Stomach (tissue), 4 donors: ENCODE data around the gene BRF1.

Experiments used
- EP300 ChIP-seq: sonication (generic); formaldehyde crosslinking; IDR thresholded peaks from one replicate; pipeline ENCODE4 v1.6.1; 2017; ENCODE audit warnings: antibody characterized with exemption
- POLR2A ChIP-seq, 4 donors: fragments of 450-650 bp; IDR thresholded peaks; one replicate each; pipeline ENCODE4 v1.6.1; 2016; ENCODE audit warnings: antibody characterized with exemption in 4 of 4, control low read depth in 2 of 4, mild to moderate bottlenecking in 1 of 4, moderate library complexity in 1 of 4
- POLR2AphosphoS5 ChIP-seq, 3 donors: sonication (generic); formaldehyde crosslinking; IDR thresholded peaks; one replicate each; pipeline ENCODE4 v1.6.1; 2016; ENCODE audit warnings: antibody characterized with exemption in 3 of 3
- TF ChIP-seq, protein P1 (sequence below), 7 experiments: fragments of 450-650 bp in 4 of 7; fragments of 200-600 bp in 3 of 7; sonication (generic) in 3 of 7; IDR thresholded peaks; one replicate each; pipeline ENCODE4 v1.5.1; 2016 to 2019; ENCODE audit warnings: antibody characterized with exemption in 7 of 7, control low read depth in 2 of 7, mild to moderate bottlenecking in 1 of 7

DNA sequence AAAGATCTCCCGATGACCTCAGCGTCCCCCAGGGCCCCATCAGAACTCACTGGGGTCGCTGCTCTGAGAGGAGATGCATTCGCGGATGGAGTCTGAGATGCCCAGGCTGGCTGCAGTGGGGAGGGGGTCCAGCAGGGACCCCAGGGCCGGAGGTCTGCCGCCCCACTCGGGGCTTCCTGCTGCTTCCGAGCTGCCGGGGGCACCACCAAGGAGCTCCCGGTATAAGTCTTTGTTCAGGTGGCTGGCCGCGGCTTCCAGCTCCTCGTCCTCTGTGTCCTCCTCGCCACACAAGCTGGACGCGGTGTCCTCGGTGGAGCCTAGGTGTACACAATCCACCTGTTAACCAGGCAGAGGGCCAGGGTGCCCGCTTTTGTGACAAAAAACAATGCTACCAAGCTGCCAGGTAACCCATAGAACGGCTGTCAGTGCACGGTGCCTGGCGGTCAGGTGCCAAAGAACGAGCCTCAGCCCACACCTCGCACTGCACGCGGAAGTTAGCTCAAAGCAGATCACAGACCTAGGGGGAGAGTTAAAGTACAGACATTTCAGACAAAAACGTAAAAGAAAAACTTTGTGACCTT lies 79.1 kb downstream of the BRF1 start:
- TF ChIP-seq, protein P1, sequence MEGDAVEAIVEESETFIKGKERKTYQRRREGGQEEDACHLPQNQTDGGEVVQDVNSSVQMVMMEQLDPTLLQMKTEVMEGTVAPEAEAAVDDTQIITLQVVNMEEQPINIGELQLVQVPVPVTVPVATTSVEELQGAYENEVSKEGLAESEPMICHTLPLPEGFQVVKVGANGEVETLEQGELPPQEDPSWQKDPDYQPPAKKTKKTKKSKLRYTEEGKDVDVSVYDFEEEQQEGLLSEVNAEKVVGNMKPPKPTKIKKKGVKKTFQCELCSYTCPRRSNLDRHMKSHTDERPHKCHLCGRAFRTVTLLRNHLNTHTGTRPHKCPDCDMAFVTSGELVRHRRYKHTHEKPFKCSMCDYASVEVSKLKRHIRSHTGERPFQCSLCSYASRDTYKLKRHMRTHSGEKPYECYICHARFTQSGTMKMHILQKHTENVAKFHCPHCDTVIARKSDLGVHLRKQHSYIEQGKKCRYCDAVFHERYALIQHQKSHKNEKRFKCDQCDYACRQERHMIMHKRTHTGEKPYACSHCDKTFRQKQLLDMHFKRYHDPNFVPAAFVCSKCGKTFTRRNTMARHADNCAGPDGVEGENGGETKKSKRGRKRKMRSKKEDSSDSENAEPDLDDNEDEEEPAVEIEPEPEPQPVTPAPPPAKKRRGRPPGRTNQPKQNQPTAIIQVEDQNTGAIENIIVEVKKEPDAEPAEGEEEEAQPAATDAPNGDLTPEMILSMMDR (IDR thresholded peaks at IDR 0.05) = no peak
- TF ChIP-seq POLR2A (IDR thresholded peaks at IDR 0.05) = no peak
- no peak for TF ChIP-seq EP300
- peak in 1 of 3 donors; percentile 26 for TF ChIP-seq POLR2AphosphoS5 (IDR thresholded peaks at IDR 0.05)
